ENCODE data around the gene FAM83F.
"Not testable (repeated sequence)": the region's sequence is repeated elsewhere in the genome, so short reads cannot be mapped to it uniquely, and the experiment has no call there.

FAM83F gene

DNA sequence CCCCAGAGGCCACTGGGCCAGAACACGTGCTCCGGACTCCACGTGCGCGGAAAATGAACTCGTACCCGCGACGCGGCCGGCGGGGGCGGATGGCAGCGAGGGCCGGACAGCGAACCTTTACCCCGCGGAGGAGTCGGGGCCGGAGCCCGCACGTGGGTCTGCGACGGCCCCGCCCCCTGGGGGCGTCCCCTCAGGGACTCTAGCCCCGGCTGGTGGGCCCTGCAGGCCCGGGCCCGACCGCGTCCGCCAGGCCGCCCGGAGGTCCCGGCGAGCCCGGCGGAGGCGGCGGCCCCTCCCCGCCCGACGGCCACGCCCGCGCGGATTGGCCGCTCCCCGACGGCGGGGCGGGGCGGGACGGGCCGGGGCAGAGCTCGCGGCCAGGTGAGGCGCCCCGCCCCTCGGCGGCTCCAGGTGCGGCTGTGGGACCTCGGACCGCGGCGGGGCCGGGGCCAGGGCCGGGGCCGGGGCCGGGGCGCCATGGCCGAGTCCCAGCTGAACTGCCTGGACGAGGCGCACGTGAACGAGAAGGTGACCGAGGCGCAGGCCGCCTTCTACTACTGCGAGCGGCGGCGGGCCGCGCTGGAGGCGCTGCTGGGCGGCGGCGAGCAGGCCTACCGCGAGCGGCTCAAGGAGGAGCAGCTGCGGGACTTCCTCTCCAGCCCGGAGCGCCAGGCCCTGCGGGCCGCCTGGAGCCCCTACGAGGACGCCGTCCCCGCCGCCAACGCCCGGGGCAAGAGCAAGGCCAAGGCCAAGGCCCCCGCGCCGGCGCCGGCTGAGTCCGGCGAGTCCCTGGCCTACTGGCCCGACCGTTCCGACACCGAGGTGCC, at the start of gene FAM83F:
Gene FAM83F, plus strand, starts transcription at position 389 of the 827 bp plus-strand sequence. Its CDS starts 89 bp downstream, at position 478.
- FAIRE-seq: no peak
- DNase-seq (ENCODE audit: insufficient read length, low spot score): no peak

DNA sequence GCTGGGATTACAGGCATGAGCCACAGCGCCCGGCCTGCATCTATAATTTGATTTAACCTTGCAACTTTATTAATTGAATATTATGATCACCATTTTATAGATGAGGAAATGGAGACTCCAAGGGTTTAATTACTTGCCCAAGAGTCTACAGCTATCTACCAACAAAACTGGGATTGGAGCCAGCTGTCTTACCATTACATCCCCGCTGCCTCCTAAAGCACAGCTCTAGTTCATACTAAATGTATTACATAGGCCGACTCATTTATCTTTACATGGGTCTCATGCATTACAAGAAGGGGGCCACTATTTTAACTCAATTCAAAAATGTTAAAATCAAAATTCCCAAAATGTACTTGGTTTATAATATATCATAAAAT, 48.6 kb upstream of the FAM83F start:
- DNase-seq (ENCODE audit: insufficient read length, low spot score) (no peak), FAIRE-seq (no peak)

GRCh38 chr22:39946503-39947219, 48.1 kb upstream of the FAM83F start:
- no peak for FAIRE-seq
- no peak for DNase-seq (ENCODE audit: insufficient read length, low spot score)

DNA sequence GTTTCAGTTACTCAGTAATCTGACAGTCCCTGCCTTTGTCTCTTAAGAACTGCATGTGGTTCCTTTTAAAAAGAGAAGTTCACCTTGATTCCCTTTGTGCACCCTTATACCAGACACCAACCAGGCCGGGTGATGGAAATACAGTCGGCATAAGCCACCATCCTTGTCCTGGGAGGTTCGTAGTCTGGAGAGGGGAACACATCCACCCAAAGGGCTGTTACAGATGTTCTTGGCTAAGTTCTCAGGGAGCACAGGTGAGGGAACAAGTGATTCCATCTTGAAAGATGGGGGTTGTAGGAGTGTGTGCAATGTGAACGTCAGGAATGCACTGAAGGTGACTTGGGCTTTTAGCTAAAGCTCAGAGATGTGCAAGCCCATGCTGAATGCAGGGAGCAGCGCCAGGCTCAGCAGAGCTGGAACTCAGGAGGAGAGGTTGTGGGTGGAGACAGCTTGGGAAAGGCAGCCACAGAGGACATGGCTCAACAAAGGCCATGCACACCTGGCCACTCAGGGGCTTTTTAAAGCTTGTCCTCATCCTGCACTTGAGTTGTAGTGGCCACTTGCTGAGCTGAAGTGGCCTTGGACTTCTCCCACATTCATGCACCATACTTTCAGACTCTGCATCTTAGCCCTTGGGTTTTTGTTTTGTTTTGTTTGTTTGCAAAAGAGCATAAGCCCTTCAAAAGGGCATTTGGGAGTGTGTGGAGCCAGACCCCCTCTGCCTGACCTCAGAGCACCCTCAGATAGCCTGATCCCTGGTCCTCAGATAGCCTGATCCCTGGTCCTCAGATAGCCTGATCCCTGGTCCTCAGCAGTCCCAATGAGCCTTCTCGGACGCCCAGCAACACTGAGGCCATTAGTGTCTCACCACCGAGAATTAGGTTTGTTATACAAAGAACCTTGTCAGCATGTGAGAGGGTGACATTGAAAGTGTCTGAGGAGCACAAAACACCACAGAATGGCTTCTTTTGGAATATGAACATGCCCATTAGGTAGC, 47.2 kb upstream of the FAM83F start:
- DNase-seq (ENCODE audit: insufficient read length, low spot score): no peak
- FAIRE-seq: no peak

DNA sequence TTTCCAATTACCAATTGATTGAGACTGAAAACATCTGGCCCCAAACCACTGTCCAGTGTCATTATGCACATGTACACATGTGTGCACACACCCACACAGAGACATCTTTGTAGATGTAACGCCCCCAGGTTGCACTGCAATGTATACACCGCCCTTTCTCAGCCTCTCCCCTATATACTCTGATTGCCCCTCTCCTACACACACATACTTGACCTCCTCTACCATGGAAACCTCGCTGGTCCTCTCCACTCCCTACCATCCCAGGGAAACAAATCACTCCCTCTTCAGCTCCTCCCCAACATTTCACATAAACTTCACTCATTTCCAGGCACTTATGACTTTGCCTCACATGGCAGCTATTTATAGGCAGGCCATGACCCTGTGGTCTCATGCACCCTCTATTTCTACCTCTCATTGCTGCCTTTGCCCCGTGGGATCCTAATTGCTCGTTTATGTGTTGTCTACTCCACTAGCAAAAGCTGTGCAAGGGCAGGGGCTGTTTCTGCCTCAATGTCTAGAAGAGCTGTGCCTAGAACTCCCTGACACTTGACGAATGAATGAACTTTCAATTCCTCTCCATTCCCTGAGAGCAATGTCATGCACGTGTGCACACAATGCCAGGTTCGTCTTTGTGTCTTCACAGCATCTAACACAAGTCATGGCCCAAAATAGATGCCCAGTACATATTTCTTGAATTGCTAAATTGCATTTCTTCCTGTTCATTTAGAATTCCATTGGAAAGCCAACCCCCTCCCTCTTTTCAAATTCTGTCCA, 44.6 kb upstream of the FAM83F start:
- no peak for DNase-seq (ENCODE audit: insufficient read length, low spot score)
- FAIRE-seq: no peak

DNA sequence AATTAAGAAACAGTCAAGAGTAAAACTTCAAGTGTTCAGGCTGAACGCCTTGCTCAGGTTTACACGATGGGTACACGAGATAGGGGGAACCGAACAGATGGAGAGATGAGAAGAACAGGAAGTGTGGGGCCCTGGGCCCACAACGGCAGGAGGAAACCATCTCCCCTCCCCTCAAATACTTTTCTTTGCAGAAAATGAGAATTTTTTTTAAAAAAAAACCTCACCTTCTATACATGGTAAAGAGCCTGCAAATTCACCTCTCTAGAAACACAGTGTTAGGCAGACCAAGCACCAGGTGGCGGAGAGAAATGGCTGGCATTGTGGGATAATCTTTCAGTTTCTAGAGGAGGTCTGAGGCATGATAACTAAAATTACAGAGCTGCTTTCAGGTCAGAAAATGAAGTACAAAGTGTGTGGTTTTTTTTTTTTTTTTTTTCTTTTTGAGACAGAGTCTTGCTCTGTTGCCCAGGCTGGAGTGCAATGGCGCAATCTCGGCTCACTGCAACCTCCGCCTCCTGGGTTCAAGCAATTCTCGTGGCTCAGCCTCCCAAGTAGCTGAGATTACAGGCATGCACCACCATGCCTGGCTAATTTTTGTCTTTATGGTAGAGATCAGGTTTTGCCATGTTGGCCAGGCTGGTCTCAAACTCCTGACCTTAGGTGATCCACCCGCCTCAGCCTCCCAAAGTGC, 43.0 kb upstream of the FAM83F start:
- FAIRE-seq; DNase-seq (ENCODE audit: insufficient read length, low spot score): not testable (repeated sequence)

- DNase-seq (ENCODE audit: insufficient read length, low spot score) (no peak), FAIRE-seq (no peak)
These were observed 42.4 kb upstream of the FAM83F start for GRCh38 chr22:39952347-39952746.

DNA sequence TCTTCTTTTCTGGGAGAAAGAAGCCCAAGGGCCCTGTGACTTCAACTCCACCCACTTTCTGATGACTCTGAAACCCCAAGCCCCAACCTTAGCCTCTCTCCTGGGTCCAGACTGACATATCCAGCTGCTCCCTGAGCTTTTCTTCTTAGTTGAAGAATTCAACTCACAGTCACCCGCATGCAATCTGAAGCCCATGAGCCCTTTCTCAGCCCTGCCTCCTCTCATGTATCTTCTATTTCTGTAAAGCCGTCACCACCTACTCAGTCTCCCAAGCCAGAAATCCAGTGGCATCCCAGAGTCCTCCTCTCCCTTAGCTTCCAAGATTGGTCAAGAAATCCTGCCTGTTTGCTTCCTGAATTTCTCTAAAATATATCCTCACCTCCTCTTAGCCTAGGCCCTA, 41.7 kb upstream of the FAM83F start:
- DNase-seq (ENCODE audit: insufficient read length, low spot score) (no peak), FAIRE-seq (no peak)

GRCh38 chr22:39954584-39955055, 40.1 kb upstream of the FAM83F start:
- FAIRE-seq (no peak), DNase-seq (ENCODE audit: insufficient read length, low spot score) (no peak)

DNA sequence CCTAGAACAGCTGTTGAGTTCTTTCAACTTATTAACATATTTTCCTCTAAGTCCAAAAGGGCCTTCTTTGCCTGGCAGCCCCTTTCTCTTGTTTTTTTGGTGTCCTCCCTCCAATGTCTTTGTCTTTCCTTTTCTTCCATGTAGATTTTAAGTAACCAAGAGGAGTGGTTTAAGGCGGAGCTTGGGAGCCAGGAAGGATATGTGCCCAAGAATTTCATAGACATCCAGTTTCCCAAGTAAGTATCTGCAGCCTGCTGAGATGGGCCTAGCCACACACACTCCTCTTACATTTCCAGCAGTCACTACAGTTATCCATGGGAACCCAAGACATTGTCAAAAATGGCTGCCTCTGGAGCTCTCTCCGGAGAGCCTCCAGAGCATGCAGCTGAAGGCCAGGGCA, 39.1 kb upstream of the FAM83F start:
- FAIRE-seq: no peak
- no peak for DNase-seq (ENCODE audit: insufficient read length, low spot score)

DNA sequence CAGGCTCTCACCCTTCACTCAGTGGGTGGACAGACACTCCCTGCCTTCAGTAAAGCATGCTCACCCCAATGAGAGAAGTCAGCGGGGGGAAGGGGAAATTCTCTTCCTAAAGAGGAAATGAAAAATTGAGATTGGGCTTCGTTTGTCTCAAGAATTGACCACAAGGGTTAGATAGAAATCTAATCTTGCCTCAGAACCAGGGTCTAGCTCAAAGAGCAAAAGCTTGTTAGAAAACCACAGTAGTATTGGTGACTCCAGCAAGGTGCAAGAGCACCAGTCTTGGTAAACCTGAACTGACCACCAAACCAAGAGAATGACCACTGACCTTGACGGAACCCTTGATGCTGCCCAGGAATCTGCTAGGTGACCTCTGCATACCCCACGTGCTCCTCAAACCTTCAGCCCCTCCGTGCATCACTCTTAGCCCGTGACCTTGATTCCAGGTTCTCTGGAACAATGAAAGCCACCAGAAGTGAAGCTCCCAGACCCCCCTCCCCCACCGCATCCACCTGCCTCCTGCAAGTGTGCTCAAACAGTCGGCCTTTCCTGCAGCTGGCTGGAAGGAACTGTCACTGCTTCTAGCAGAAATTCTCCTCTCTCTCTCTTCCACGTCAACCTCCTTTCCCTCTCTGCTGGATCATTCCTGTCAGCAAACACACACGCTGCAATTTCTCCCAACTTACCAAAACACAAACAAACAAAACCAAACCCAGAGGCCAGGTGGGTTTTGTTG, 37.7 kb upstream of the FAM83F start:
- DNase-seq (ENCODE audit: insufficient read length, low spot score) (no peak), FAIRE-seq (no peak)

DNA sequence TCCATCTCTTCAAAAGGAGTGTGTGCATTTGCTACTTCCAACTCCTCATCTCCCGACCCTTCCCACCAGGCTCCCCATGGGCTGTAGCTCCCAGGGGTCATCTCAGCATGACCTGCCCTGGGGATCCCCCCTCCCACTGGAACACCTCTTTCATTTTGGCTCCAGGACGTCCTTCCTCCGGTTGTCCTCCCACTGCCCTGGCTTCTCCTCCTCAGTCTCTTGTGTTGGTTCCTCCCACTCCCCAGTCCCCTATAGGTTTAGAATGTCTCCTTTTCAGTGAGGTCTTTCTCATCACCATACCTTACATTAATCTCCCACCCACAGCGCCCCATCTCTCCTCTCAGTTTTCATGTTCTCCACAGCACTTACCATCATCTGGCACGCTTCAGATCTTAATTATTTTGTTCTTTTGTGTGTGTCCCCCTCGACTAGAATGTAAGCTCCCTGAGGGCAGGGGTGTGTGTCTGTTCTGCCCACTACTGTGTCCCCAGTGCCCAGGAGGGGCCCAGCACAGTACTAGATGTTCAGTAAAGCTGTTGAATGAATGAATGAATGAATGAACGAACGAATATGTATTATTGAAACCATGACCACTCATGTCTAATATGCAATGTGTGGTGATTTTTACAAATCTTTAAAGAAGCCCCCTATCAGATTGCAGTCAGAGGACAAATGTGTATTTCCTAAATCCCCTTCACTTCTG, 36.6 kb upstream of the FAM83F start:
- FAIRE-seq (no peak), DNase-seq (ENCODE audit: insufficient read length, low spot score) (no peak)

DNA sequence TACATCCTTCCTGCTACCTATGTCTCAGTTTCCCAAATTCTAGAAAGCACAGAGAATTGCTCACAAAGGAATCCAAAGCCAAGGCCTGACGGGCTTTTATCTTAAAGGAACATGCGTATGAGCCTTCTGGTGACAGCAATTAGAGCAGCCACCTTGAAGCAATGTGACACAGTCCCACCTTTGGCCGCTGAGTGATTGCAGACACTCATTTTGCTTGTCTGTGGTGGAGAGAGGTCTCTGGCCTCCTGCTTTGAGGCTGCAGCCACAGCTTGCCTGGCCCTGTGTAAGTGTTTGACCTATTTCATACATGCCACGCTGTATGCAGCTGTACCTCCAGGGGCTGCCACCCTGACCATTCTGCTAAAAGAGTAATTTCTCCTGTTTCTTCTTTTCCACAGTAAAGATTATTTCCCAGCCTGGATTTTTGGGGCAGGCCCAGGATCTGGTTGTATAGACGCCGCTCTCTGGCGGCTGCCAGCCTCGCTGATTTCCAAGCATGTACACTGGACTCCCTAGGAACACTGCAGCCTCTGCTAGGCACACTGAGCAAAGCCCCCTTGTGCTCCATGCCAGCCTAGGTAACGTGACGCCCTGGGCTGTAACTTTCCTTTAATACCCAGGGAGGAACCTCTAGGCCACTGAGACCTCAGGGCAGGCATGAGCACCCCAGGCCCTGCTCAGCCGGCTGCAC, 35.7 kb upstream of the FAM83F start:
- DNase-seq (ENCODE audit: insufficient read length, low spot score) (no peak), FAIRE-seq (no peak)

- peak; percentile 42 for FAIRE-seq
- DNase-seq (ENCODE audit: insufficient read length, low spot score): peak; percentile 48
These were observed 34.9 kb upstream of the FAM83F start, which contains the start of gene TMA7B for GRCh38 chr22:39959640-39960447. Gene TMA7B (plus strand): TSS chr22:39960397. CDS start chr22:39964375, 3,978 bp downstream.

GRCh38 chr22:39960791-39961746, 33.7 kb upstream of the FAM83F start:
- peak; percentile 60 for DNase-seq (ENCODE audit: insufficient read length, low spot score)
- peak; percentile 79 for FAIRE-seq
